NB4 (cell line): Measurements from ENCODE around the gene GYS1.

Experiments
- POLR2A ChIP-seq: IDR thresholded peaks from 2 replicates; pipeline ENCODE4 v1.6.1; 2011; ENCODE audit warnings: mild to moderate bottlenecking; ENCODE audit not compliant: insufficient read length; ENCODE audit errors: extremely low read depth
- TF ChIP-seq, protein P1 (sequence below): IDR thresholded peaks from one replicate; pipeline ENCODE4 v1.5.1; 2012; ENCODE audit warnings: low read depth, low read length

DNA sequence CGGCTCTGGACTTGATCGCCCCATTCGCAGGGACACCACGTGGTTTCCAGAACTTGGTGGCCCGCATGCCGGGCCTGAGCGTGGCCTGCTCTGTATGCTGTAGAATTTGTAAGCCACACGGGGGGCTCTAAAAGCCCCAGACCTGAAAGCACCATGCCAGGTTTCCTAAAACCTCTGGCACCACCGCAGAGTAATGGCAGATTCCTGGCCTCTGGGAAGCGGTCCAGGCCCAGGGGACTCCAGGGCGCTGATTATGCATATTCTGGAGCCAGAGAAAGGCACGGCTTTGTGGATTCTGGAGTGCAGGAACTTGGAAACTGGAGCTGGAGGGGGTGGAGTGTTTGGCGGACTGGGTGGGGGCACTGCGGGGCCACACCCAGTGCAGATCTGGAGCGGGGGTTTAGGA lies 24.3 kb downstream of the GYS1 start:
- TF ChIP-seq POLR2A, result no peak
- TF ChIP-seq, protein P1, sequence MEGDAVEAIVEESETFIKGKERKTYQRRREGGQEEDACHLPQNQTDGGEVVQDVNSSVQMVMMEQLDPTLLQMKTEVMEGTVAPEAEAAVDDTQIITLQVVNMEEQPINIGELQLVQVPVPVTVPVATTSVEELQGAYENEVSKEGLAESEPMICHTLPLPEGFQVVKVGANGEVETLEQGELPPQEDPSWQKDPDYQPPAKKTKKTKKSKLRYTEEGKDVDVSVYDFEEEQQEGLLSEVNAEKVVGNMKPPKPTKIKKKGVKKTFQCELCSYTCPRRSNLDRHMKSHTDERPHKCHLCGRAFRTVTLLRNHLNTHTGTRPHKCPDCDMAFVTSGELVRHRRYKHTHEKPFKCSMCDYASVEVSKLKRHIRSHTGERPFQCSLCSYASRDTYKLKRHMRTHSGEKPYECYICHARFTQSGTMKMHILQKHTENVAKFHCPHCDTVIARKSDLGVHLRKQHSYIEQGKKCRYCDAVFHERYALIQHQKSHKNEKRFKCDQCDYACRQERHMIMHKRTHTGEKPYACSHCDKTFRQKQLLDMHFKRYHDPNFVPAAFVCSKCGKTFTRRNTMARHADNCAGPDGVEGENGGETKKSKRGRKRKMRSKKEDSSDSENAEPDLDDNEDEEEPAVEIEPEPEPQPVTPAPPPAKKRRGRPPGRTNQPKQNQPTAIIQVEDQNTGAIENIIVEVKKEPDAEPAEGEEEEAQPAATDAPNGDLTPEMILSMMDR, result no peak
